HG02678 (cell line): ENCODE results near the gene CDK8.

Experiments
- ATAC-seq: cut with Tn5 transposase; IDR thresholded peaks from one replicate; pipeline ENCODE4 v1.9.1; 2021; ENCODE audit warnings: mild to moderate bottlenecking, moderate library complexity; ENCODE audit not compliant: unreplicated experiment

The CDK8 gene

DNA sequence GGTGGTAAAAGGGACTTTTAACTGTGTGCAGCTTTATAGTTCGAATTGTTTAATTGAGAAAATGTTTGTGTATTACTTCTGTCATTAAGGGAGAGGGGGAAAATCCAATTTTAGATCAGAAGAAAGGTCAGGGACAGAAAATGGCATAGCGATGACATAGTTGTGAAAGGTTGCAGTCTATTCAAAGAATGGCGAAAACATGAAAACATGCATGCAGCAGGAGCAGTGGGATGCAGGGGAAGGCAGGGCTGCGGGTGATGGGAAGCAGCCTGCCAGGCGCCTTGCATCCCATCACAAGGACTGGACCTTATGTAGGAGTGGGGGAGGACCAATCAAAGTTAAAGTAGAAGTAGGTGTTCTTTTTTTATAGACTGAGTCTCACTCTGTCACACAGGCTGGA lies 125.9 kb downstream of the CDK8 start:
- ATAC-seq = no peak

DNA sequence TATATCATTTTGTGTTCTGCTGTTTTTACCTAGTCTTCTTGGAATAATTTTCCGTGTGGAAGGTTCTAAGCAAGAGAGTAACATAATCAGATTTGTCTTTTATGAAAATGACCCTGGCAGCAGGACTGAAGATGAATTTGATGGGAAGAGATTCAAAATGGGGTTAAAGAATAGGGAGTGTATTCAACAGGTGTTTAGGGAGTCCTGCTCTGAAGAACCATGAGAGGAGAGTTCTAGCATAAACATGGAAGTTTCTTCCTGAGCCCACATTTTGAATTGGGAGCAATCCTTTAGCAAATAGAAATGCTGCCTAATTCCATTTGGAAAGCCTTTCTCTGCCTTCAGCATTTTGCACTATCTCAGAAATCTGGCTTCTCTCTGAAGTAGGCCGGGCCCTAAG lies 127.0 kb downstream of the CDK8 start:
- no peak for ATAC-seq

DNA sequence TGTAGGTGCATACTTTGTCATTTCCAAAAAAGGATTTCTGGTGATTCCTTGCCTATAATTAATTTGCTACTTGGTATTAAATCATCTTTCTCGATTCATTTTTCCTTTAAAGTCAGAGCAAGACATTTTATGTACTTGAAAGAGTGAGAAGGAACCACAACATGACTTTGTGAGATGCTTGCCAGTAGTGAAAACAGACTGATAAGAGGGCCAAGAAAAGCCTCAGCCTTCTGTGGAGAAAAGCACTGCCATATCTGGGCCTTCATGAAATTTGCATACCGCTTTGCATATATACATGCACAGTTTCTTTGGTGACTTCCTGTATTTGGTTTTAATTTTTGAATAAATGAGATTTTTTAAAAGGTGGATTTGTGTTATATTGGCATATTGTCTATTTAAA lies 128.4 kb downstream of the CDK8 start:
- no peak for ATAC-seq

DNA sequence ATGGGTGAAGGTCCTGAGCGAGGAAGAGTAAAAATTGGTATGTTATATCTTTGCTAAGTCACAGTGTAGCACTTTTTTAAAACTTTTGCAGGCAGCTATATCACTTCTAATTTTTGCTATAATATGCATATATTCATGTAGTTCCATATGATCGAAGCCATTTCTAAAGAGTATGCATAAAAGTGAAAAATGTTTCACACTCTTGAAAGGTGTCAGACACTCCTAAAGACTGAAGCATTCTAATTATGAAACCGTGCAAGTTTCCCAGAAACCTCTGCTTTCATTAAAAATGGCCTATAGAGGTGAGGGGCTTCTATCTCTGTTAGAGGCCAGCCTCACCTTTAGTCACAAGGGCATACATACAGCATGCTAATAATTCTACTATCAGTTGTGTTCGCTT lies 128.9 kb downstream of the CDK8 start:
- ATAC-seq = no peak

DNA sequence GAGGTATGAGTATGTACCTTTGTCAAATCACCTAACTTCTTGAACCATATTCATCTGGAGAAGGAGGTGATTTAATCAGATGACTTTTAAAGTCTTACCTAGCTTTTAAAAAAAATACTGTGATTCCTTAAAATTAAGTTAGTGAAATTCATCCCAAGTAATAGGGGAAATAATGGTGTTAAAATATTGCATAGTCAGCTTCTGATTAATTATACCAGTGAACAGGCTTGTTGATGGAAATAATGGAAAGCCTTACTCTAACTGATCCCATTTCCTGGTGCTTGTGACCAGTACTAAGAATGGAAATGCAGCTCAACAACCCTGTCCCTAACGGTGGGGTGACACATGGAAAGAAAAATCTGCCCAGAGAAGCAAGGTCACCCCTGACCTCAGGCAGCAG lies 130.7 kb downstream of the CDK8 start:
- no peak for ATAC-seq

DNA sequence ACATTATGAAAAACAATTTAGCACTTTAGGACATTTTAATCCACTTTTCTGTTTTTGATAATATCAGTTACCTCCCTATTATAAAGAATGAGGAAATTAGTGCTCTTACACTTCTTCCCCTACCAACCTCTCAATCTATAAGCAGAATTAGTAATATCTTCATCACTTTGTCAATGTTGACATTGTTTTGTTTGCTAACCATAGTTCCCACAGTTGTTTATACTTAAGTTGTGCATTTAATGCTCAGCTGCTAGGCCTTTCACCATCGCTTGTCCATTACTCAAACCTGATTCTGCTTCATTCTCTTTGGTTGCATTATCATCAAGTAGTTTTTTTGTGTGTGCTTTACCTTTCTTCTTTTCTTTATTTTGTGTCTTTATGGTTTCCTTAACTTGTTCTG lies 132.1 kb downstream of the CDK8 start:
- ATAC-seq = no peak

DNA sequence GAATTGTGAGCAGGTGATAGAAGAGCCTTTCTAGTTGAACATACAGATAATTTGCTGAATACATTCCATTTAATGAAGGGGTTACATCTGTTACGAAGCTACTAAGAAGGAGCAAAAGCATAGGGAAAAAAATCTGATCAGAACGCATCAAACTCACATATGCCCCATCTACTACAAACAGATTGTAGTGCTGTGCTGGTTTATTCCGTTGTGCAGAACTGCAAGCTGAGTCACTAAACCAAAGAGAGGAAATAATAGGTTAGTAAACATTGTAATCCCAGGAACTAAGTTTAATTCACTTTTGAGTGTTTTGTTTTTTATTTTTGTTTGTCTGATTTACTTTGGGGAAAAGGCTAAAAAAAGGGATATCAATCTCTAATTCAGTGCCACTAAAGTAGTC lies 136.3 kb downstream of the CDK8 start:
- ATAC-seq = no peak

DNA sequence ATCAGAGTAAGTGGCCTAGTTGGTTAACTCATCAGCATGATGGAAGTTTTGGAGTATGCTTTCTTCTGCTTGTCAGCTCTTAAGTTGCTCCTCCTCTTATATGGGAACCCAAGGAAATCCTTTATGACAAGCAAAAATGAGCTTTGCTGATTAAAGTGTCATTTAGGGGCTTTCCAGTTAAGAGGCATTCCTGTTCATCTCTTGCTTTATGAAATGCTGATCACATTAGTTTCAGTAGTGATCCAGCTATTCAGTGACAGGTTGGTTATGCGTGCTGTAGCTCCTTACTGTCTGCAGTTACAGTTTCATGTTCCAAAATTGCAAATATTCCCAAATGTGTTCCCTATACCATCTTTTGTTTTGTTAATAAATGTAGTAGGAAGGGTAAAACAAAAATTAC lies 146.6 kb downstream of the CDK8 start:
- ATAC-seq = no peak

DNA sequence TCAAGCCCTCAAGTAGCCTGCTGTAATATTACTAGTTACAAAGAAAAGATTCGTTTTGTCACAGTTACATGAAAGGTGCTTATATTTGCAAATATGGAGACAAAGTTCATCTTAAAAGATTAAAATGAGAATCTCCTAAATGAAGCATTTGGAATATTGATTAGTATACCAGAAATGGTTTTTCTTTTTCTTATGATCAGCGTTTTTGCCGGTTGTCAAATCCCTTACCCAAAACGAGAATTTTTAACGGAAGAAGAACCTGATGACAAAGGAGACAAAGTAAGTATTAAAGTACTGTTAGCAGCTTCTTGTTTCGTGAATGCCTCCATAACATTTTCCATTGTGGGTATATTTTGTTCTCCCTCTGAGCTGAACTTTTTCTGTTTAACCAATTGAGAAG lies 147.1 kb downstream of the CDK8 start:
- ATAC-seq = no peak

DNA sequence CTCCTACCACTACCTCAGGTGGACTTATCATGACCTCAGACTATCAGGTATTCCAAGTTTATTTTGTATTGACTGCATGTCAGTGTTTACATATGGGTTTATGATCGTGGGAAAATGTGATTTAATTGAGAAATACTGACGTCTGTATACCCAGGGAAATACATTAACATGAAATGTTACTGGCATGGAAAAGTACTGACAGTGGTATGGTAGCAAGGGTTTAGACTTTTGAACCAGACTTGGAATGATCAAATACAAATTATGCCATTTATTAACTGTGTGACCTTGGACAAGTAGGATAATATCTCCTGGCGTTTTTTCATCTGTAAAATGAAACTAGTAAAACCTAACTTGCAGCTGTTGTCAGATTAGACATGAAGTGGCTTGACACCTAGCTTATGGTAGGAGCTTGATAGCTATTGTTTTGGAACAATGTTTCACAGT lies 147.7 kb downstream of the CDK8 start:
- ATAC-seq = no peak

DNA sequence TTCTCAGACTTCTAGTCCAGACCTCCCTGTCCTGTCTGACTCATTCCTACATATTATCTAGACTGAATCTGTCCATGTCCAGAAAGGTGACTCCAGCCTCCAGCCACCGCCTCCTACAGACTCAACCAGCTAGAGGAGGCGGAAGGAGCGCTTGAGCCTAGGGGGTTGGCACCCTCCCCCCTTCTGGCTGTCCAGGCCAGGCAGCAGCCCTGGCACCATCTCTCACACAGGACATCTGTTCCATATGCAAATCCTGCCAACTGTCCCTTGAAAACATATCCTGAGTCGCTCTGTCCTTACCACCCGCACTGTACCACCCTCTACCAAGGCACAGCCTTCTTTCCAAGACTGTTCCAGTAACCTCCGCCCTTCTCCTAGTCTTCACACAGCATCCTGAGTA lies 152.9 kb downstream of the CDK8 start:
- no peak for ATAC-seq

DNA sequence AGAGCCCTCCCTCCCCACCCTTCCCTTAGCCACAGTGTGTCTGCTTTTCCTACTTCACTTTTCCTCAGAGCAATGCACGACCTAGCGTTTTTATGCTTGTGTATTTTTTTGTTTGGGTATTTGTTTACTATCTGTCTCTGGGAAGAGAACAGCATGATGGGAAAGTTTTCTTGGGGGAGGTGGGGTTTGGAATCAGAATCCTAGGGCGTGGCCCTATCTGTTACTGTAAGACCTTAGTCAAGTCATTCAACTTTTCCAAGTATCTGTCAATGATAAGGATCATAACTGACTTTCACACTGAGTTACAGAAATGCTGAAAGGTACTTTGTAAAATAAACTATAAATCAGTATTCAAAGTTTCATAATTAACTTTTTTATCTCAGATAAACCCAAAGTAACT lies 157.3 kb downstream of the CDK8 start:
- no peak for ATAC-seq

DNA sequence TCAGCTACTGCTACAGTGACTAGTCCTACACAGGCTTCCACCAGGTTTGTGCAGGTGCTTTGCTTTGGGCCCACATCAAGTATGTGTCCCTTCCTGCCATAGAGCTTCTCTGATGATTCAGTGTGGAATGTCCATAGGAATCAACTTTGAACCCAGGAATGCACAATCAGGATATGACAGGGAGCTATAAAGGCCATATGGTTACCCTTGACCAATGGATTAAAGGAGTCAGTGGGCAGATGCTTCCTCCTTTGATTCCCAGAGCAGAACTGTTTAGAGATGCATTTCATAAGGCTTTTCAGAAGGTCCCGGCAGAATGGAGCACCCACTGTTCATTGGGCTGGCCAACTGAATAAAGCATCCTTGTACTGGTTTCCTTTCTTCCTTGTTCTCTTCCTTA lies 158.3 kb downstream of the CDK8 start:
- ATAC-seq = no peak

DNA sequence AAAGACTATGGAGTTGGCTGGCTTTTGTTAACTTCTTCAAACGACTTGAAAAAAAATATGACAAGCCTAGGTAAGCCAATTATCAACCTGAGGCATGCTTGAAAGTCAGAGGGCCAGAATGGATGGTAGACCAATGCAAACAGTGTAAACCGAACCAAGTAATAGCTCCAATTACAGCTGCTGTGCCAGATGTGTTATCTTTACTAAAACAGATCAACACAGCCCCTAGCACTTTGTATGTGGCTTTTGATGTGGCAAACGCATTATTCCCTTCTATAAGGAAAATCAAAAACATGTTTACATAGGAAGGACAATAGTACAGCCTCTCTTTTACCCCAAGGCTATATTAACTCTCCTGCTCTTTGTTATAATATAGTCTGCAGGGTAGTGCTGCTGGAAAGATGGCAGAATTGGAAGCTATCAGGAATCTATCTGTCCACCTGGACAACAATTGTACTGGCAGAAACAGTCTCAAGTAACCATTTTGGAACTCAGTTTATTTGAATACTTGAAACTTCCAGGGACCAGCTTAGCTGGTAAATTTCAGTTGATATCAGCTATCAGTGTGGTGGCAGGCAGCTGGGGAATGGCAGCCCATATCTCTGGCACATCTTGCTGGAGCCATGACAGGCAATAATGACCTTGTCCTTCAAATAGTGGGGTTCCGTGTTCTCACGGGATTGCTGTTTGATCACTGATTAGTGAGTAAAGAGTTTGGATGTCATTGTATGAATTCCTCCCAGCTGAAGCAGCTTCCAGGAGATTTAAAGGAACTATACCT lies 159.2 kb downstream of the CDK8 start:
- no peak for ATAC-seq

DNA sequence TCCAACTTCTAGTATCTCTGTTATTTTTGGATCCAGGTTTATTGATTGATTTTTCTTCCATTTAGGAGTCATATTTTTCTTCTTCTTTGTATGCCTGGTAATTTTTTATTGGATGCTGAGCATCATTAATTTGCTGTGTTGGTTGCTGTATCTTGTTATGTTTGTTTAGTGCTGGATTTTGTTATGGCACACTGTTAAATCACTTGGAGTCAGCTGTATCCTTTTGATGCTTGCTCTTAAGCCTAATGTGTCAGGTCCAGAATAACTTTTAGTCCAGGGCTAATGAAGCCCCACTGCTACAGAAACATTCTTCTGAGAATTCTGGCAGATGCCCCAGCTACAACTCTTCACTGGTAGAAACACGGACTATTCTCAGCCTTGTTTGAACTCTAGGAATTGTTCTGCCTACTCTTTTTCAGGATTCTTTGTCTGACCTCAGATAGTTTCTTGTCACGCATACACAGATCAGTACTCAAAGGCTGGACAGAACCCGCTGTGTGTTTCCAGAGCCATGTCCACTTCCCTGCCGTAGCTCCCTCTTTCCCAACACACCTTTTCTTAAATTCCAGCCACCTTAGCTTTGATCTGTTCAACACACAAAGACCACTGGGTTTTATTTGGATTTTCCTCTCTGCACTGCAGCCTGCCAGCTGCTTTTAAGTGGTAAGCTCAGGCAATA lies 166.5 kb downstream of the CDK8 start:
- ATAC-seq = no peak

DNA sequence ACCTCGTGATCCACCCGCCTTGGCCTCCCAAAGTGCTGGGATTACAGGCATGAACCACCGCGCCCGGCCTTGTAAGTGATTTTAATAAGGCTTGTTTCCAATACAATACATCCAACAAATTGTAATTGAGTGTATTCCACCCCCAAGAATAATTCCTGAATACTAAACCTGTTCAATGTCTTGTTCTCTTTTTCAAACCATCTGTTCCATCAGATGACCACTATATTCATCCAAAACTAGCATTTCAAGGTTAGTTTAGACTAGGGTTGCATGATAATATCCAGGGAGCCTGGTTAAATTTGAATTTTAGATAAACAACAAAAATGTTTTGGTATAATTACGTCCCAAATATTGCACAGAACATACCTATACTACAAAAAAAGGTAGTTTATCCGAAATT lies 168.1 kb downstream of the CDK8 start:
- ATAC-seq = no peak

DNA sequence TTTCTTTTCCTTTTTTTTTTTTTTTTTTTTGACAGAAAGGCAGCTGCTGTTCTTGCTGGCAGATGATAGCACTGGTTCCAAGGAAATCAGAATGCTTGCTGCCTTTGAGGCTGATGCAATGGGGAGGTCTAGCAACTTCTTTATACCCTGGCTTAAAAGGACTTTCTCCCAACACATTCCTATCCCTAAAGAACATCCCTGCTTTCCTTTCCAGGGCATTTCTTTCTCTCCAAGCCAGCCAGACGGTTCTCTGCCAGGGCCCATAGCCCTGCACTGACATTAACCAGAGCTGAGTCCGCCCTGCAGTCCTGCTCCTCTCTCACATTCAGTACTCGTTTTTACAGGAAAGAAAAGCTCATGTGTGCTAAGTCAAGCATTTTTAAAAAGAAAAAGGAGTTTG lies 169.7 kb downstream of the CDK8 start:
- ATAC-seq = no peak

DNA sequence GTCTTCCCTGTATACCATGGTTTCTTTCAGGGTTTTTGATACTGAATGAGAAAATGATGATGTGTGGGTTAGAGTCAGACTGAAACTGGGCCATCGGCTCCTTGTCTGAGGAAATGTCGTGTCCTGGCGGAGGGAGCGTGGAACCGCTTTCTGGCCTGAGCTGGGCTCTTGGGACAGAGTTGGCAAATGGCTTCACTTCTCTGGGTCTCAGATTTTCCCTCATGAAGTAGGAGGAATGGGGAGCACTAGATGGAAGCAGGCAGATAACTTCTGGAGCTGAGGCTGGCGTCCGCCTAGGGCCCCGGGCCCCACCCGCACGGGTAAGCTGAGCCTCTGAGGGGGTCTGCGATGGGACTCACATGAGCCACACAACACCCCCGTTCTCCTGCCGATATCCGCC lies 170.3 kb downstream of the CDK8 start:
- ATAC-seq = no peak

DNA sequence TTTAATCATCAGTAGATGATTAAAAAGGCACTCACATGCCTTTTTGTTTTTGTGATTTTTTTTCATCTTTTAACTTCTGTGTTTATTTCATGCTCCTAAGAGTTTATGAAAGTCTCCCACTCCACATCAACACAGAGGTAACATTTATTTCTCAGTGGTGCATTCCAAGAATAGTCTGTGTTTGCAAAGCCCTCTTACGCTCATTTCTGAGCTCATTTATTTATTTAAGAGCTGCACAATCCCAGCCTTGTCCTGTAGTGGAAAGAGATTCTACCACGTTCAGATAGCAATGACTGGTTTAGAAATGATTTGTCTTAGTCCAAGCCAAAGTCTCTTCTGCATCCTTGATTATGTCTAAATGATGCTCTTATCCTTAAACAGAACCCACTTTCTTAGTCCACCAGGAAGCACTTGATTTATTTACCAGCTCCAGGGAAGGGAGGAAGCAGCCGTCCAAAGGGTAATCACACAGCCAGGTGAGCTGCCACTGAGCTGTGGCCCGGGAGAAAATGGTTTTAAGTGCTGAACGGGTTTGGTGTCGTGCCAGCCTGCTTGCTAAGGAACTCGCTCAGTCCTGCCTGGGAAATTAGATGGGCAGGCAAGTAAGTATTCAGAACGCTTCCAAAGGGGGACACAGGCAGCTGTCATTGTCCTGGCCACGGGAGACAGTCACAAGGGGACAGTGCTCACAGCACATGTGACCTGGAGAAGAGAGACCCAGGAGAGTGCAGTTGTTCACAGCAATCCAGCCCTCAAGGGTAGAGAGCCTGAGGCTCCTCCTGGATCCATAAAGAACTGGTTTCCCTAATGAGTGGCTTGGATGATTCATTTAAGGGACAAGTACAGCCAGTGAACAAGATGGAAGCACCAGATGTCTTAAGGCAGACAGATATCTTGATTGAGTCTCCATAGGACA lies 171.8 kb downstream of the CDK8 start:
- no peak for ATAC-seq

DNA sequence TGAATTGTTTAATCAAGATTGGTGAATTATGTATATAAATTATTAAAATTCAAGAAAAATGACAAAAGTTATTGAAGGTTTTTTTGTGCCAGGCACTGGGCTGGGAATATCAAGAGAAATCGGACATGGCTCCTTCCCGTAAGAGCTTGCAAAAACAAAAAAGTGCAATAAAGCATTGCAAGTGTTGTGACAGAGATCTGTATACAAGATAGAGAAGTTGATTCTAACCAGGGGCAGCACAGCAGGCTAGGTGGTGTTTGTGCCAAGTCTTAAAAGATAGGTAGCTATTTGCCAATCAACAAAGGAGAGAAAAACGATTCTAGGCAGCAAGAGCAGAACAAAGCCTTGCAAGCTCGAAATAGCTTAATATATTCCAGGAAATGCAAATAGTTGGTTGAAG lies 179.8 kb downstream of the CDK8 start:
- ATAC-seq = no peak

DNA sequence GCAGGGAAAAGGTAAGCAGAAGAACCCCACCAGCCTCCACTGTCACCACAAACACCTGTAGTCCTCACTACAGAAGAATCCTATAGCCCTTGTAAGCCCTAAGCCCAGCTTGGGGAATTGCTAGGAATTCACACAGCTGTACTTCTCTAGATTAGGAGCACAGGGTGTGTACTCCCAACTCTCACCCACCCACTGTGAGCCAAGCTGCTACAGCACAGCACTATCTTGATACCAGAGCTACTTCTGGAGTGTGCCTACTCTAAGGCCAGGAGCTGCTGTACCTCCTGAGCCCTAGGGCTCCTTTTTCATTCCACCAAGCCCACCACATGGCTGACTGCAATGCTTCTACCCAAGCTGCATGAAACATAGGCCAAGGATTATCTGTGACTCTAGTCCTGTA lies 181.2 kb downstream of the CDK8 start:
- ATAC-seq = no peak

DNA sequence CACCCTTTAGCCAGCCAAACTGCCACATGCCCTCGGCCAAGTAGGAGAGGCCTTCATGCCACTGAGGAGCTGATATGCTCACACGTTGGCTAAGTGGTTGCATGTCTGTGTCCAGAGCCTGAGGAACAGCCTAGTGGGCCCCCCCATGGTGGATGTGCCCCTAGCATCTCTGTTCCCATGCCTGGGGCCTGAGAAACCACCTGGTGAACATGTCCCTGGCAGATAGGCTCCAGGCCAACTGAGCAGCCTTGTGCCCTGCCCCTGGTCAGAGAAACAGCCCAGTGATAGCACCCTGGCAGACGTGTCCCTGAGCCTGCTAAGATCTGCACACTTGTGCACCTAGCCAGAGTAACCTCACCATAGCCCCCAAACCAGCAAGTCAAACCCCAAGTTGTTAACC lies 181.7 kb downstream of the CDK8 start:
- ATAC-seq = no peak
